HG03175 (cell line): ENCODE measurements around the gene FUT1.
"Not testable (repeated sequence)": the region's sequence is repeated elsewhere in the genome, so short reads cannot be mapped to it uniquely, and the experiment has no call there.

Experiments
- ATAC-seq: cut with Tn5 transposase; IDR thresholded peaks from one replicate; pipeline ENCODE4 v1.9.1; 2021; ENCODE audit warnings: mild to moderate bottlenecking, moderate library complexity; ENCODE audit not compliant: unreplicated experiment

FUT1 gene

DNA sequence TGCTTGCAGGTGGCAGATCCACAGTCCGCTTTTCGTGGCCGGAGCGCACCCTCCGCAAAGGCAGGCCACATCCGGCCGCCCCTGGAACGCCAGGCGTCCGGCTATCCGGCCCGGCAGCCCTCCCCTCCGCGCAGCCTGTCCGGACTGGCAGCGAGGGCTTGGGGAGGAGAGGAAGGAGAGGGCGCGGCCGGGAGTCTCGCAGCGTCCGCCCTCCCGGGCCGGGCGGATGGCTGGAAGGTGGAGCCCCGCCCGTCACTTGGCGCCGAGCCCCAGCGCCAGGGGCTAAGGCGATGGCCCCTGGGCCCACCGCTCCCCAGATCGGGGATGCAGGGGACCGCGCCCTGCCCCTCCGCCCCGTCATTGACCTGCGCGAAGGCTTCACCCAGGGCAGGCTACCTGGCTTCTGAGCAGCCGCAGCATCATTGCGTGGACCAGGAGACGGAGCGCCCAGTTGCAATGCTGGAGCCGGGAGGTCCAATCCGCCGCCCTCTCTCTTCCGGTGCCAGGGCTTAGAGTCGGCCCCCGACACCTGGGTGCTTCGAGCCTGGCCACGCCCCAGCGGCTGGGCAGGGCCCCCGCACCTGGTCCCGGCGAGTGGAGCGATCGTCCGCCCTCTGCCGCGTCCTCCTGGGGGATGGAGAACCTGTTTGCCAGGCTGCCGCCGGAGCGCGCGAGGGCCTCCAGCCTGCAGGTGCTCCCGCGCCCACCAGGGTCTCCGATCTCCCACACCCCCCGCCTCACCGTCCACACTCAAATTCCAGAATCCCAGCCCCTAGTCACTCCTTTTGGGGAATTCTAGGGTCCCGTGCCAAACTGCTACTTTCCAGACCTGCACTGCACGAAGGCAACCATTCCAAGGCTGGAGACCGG is at the start of gene FUT1:
FUT1 (minus strand) TSS at position 146 of the 870 bp plus-strand sequence. CDS start 1,360 bp downstream, outside the sequence.
- ATAC-seq: no peak

DNA sequence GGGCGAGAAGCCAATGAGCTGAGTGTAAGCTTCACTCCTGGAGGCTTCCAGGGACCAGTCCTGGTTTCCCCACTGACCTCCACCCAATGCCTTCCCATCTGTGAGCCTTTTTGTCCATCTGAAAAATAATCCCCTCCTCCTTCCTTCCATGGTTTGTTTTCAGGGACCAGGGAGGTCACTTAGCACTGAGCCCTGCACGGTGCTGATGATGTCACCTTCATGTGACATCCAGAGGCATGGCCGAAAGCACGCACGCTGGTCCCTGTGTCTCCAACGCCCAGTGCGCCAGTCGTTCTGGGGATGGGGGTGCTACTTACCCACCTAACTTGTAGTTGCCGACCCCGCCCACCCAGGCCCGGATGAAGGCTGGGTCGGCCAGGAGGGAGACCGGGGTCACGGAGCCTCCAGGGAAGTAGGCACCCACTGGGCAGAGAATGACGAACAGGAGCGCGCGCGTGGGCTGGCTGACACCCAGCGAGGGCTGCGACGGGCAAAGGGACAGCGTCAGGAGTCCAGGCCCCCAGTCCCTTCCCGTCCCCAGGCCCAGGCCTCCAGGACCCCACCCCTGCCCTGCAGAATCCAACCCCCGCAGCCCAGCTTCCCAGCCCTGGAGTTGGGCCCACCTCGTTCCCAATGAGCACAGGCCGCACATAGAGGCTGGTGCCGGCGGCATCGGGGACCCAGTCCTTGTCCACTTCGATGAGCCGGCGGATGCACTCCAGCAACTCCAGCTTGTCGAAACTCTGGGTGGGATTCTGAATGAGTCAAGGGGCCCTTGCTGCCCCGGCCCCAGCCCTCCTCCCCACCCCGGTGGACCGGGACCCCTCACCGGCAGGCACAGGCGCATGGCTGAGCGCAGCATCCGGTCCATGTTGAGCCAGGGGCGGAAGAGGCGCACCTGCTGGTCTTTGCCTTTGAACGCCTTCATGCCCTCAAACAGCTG is 47.2 kb upstream of the FUT1 start:
- ATAC-seq: no peak

DNA sequence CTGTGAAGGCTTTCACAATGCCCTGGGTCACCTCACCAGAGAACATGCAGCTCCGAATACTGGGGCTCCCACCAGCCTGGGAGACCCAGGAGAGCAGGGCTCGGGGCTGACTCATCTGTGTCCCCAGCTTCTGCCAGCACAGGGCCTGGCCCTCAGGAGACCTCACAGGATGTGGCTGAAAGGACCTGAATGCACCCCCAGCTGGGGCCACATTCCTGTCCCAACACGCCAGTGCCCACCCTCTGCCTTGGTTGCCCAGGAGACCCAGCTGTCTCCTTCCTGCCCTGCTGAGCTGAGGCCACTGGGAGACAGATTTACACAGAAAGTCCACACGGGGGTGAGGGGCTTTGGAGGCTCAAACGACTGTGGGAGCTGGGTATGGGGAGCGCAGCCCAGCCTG is 46.5 kb upstream of the FUT1 start:
- no peak for ATAC-seq

DNA sequence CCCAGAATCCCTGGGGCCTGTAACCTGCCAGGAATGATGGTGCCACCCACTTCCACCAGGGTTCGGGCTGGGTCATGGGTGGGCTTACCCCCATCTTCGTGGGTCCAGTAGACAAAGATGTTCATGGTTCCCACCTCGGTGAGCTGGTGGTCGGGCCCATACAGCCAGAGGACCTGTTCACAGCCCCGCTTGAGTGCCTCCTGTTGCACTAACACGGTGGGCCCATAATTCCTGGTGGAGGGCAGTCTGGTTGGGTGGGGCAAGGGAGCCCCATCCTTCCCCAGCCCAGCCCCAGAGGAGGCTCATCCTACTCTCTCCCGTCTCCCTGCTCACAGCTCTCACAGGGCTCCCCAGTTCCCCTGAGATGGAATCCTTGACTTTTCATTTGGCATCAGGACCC is 44.7 kb upstream of the FUT1 start:
- no peak for ATAC-seq

DNA sequence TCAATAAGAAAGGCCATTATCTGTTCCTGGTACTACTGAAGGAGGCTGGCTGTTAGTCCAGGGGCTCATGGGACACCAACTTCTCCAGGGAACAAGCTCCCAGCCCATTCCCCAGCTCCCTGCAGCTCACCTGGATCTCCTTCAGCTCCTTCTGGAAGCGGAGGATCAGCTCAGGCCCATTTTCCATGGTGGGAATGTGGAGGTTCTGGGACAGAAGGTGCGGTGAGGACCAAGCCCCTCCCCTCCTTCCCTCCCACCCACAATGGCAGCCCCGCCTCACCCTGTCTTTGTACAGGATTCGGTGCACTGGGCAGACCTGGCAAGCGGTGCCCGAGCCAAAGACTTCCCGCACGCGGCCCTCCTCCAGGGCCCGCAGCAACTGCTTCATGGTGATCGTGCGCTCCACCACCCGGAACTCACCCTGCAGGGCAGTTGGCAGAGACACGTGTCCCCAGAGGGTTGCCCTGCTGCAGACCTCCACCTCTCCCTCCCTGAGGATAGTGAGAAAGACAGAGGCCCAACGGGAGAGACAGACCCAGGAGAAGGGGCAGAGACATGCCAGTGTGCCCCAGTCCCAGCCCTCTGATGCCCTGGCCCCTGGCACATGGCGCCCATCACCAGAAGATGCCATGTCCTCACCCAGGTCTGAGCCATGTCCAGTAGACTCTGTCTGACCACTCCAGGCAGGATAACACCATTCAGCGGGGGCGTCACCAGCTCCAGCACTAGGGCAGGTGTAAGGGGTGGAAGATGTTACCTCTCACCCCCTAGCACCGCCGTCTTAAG is 44.0 kb upstream of the FUT1 start:
- no peak for ATAC-seq

DNA sequence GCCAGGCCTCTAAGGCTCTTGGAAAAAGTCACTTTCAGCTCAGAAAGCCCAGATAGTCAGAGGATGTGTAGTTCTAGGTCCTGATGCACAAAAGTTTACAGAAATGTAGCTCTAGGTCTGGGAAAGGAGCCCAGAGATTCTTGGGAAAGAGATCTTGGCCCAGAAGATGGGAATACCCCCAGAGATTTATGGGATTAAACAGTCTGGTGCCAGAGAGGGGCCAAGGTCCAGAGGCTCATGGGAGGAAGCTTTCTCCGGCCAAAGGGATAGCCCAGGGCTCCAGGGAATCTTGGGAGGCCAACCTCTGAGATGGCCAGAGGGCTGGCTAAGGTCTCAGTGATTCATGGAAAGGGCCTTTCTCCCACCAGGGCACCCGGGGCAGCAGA is 43.2 kb upstream of the FUT1 start:
- ATAC-seq: no peak

DNA sequence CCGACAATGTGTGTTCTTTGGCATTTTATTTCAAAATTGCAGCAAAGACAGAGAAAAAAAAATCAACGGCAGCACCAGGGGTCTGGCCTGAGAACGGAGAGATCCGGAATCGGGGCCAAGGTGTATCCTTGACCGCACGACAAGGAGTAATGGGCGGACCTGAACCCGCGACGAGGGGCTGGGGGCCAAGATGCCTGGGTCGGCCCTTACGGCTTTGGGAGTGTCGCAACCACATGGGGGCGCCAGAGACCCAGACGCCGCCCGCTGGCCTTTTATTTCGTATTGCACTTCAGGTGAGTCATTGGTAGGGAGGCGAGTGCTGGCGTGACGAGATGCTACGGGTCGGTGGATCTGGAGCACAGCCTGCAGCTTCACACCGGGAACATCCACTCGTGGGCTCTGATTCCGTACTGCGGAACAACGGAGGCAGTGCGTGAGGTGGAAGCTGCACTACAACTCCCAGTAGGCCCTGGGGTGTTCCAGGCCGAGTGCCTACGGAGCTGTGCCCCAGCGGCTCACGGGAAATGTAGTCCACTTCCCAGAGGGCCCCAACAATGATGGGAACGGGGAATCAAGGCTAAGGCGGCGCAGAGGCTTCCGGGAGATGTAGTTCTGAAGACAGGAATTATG is 42.7 kb upstream of the FUT1 start:
- peak; percentile 77 for ATAC-seq

DNA sequence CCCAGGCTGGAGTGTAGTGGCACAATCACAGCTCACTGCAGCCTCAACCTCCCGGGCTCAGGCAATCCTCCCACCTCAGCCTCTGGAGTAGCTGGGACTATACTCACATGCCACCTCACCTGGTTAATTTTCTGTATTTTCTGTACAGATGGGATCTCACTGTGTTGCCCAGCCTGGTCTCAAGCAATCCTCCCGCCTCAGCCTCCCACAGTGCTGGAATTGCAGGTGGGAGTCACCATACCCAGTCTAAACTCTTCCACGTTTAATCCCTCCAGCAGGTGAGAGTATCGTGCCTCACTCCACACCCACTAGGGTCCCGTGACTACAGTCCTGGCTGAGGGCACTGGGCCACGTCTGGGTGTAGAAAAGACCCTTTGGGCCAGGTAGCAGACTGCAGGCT is 41.9 kb upstream of the FUT1 start:
- ATAC-seq: no peak

DNA sequence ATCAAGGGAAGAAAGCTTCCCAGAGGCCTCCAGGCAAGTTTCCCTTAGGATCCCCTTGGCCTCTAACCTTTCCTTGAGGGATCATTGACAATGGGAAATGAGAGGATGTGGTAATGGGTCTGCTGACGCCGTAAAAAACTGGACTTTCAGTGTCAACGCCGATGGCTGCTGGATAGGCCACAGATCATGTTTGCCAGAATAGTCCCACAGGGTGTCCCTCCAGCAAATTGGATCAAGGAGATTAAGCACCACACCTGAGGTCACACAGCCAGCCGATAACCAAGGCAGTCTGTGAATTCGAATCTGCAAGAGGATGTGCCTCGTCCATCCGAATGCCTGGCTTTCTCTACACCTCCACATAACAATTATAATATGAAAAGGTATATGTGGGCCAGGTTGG is 40.8 kb upstream of the FUT1 start:
- no peak for ATAC-seq

DNA sequence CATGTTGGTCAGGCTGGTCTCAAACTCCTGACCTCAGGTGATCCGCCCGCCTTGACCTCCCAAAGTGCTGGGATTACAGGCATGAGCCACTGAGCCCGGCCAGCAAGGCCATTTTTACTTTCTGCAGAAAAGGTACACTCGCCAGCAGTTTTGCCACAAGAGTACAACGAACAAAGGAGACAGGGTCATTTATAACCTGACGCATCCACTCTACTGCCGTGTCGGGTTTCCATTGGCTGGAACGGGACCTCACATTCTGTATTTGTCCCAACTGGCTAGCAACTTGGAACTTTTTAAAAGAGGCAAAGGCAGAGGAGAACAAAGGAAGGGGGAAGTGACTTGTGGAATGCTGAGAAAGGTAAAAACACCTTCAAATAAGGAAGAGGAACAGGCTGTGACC is 34.9 kb upstream of the FUT1 start:
- ATAC-seq: not testable (repeated sequence)

DNA sequence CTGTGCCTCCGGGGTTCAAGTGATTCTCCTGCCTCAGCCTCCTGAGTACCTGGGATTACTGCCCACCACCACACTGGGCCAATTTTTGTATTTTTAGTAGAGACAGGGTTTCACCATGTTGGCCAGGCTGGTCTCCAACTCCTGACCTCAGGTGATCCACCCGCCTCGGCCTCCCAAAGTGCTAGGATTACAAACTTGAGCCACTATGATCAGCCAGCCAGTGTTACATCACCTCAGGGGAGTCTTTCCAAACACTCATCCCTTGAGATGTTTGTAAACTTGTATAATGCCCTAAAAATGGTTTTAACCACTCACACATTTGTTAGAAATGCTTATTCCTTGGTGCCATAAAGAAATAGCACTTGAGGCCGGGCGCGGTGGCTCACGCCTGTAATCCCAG is 34.0 kb upstream of the FUT1 start:
- not testable (repeated sequence) for ATAC-seq

DNA sequence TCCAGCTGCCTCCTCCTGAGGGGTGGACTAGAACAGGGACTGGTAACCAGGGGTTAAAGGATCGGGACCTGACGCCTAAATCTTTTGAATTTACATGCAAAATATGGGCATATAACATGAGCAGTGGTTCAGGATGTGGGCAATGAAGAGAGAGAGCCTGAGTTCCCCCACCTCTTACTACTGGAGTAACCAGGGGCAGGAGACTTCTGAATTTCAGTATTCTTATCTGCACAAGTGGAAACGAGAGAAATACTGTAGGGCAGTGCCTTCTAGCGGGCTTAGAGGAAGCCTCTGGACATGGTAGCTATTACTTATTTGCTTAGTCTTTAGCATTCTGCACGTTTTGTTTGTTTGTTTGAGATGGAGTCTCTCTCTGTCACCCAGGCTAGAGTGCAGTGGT is 32.1 kb upstream of the FUT1 start:
- no peak for ATAC-seq

DNA sequence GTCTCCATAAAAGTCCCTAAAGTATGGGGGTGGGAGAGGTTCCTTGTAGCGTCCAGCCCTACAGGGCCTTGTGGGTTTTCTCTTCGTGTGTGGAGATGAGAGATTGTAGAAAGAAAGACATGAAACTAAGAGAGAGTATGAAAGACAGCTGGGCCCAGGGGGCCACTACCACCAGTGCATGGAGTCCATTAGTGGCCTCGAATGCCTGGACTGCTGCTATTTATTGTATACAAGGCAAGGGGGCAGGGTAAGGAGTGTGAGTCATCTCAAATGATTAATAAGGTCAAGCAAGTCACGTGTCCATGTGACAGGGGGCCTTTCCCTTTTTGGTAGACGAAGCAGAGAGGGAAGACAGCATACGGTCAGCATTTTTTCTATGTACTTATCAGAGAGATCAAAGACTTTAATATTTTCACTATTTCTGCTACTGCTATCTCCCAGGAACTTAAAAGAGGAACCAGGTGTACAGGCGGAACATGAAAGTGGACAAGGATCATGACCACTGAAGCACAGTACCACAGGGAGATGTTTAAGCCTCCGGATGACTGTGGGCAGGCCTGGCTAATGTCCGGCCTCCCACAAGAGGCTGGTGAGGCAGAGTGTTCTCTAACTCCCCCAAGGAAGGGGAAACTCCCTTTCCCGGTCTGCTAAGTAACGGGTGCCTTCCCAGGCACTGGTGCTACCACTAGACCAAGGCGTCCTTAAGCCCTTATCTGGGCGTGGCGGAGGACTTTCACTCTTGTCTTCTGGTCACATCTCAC is 28.4 kb upstream of the FUT1 start:
- ATAC-seq: no peak

DNA sequence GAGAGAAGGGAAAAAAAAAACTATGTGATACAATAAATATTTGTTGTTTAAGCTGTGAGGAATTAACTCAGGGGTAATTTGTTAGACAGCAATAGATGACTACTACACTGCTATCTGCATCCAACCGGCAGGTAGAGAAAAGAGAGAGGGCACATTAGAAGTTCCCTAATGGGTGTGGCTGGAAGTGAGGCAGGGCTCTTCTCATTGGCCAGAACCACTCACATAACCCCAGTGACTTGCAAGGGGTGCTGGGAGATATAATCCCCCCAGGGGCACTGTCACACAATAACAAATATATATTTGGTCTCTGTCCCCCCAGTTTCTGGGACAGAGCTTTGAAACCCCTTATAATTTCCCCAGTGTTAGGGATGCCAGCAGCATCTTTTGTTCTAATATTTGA is 27.2 kb upstream of the FUT1 start:
- no peak for ATAC-seq

DNA sequence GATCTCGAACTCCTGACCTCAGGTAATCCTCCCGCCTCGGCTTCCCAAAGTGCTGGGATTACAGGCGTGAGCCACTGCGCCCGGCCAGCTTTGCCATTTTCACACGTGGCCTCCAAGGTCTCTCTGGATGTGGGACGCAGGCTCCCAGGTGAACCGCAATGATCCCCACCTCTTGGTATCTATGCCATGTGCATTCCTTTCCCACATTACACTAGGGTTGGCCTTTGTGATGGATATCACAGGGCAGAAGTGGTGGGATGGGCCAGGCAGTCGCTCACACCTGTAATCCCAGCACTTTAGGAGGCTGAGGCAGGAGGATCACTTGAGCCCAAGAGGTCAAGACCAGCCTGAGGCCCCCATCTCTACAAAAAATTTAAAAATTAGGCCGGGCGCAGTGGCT is 25.3 kb upstream of the FUT1 start:
- ATAC-seq: no peak

DNA sequence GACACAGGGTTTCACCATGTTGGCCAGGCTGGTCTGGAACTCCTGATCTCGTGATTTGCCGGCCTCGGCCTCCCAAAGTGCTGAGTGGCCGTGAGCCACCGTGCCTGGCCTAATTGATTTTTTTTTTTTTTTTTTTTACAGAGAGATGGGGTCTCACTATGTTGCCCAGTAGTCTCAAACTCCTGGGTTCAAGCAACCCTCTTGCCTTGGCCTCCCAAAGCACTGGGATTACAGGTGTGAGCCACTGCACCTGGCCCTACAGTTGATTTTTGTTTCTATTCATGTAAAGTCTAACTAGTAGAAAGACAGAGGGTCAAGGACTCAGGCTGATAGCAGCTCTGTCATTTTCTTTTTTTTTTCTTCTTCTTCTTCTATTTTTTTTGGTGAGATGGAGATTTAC is 24.7 kb upstream of the FUT1 start:
- ATAC-seq: no peak

DNA sequence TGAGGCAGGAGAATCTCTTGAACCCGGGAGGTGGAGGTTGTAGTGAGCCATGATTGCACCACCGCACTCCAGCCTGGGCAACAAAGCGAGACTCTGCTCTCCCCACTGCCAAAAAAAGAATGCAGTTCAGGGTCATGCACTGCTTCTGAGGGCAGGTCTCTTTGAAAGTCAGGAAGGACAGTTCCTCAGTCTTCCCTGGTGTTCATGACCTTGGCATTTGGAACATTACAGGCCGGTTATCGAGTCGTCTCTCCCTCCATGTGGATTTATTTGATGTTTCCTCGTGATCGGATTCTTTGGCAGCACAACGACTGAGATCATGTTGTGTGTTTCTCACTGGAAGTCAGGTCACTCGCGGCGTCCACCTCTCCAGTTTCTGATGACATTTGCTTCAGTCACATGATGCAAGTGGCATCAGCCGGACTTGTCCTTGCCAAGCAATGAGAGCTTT is 20.1 kb upstream of the FUT1 start:
- ATAC-seq: no peak

DNA sequence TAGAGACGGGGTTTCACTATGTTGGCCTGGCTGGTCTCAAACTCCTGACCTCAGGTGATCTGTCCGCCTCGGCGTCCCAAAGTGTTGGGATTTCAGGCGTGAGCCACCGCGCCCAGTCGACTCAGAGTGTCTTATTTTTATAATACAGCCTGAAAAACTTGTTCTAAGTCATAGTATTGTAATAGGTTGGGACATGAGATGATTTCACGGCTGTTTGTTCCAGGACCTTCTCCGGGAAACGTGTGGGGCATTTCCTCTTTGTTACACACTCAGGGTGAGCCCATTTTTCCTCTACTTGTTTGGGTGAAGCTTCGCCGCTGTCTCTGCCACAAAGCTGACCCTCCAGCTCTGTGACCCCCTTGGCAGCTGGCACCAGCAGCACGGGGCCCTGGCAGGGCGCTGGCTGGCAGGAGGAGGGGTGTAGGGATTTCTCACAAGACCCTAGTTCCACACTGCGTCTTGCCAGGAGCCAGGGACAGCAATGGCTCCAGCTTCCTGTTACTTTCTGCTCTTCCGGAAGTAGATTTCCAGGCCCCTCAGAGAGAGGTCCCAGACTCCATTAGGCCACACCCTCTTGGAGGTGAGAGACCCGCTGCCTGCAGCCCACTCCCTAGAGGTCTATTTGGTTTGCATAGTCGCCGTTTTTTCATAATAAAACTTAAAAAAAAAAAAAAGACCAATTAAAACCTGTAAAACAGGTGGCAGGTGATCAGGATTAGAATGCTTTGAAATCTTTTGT is 18.5 kb upstream of the FUT1 start:
- no peak for ATAC-seq

DNA sequence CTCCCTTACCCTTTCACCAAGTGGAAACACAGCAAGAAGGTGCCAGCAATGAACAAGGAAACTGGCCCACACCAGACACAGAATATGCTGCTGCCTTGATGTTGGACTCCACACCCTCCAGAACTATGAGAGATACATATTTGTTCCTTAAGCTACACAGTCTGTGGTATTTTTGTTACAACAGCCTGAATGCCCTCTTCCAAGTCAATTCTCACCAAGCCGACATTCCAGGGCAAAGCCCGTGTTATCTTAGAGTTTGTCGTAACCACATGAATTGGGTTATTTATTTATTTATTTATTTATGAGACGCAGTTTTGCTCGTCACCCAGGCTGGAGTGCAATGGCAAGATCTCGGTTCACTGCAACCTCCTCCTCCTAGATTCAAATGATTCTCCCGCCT is 17.8 kb upstream of the FUT1 start:
- no peak for ATAC-seq
